ENCODE results near the gene GOLGA8T.
"Not testable (repeated sequence)": the region's sequence is repeated elsewhere in the genome, so short reads cannot be mapped to it uniquely, and the experiment has no call there.

The GOLGA8T gene

DNA sequence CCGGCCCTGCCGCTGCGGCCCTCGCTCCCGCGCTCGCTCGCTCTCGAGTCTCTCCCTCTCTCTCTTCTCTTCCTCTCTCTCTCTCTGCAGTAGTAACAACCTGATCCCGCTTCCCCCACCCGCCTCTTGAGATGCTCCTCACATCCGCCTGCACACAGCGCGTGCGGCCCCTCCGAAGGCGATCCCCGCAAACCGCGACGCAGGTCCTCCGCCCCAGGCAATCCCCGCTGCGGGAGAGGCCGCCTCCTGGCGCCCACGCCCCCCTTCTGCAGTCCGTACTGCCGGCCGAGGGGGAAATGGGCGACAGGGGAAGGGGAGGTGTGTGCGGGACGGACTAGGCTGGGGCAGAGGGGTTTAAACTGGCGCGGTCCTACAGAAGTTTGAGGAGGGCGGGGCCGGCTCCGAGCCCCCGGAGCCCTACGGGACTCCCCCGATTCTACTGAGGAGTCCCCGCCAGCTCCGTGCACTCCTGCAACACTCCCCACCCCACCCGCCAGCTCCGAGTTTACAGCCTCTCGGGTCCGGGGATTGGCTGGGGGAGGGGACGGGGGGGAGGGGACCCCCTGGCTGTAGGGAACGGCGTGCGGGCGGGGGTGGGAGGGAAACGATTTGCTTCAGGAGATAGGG is 57.4 kb downstream of the GOLGA8T start:
- DNase-seq: not testable (repeated sequence)

- not testable (repeated sequence) for DNase-seq
These were observed 58.0 kb downstream of the GOLGA8T start for GRCh38 chr15:30192892-30193291.
